Retina (tissue), 1 donor: ENCODE results near the gene MAPKAPK3.

Experiments
- DNase-seq: peaks from one replicate; pipeline ENCODE4 v3.0.0-alpha.2; 2016

Gene MAPKAPK3

DNA sequence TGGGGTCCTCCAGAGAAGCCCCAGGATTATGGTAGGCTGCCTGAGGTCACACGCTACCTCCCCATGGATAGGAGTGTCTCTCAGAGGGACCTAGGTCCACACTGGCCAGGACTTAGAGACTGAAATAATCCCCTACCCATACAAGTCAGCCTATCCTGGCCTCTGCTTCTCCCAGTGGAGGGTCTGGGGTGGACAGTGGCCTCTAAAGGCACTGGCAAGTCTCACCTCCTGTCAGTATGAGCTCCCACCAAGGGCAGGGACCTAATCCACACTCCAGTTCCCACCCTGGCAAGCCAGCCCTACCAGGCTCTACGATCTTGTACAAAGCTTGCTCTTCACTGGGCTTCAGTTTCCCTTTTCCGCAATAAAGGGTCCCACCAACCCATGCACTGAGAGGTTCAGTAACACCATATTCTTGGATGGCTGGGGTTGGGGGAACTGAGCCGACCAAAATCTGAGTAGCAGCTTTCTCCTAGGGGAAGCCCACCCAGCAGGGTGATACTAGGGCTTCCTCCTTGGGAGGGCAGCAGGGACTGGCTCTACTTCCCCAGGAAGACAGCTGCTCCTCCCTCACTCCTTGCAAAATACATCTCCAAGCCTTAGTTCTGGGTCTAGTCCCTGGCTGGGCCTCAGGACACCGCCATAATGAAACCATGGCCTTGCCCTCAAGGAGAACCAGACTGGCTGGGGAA is 7.7 kb upstream of the MAPKAPK3 start:
- no peak for DNase-seq

DNA sequence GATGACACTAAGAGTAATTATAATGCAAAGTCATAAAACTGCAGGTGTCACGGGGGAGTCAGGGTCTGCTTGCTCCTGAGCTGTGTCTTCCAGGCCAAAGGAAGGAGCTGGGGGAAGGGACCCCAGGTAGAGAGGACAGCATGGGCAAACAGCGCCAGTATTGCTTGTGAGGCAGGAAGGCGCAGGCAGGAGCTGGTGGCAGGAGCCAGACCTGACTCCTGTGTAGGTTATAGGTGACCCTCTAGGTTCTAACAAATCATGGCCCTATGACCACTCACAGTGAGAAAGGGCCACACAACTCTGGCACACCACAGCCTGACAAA is 7.2 kb upstream of the MAPKAPK3 start:
- DNase-seq = no peak

DNA sequence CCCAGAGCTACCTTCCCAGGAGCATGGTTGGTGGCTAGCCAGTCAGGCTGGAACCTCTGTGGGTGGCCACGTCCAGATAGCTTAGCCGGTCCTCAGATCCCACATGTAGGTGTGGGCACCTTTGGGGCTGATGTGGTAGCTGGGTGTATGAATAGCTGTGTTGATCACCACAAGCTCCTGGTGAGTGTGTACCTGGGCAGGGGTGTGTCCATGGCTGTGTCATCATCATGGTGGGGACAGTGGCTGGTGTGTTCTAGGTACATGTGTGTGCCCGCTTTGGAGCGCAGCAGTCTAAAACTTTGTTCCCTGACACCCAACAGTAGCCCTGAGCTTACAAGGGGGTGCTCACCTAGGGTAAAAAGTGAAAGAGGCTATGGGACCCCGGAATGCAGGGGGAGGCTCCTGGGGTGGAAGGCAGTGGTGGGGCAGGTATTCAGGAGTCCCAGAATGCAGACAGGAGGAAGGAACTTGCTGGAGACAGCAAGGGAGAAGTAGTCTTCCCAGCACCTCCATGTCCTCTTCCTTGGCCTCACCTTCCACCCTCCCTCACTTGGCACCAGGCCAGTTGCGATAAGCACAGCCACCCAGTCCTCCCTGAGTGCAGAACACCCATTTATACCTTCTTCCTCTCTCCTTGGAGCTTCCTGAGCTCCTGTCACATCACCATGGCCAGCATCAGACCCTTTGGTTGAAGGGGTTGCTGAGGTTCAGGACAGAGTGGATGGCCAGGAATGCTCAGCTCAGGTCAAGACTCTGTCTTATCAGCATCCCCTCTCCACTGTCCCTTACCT is 6.6 kb upstream of the MAPKAPK3 start:
- no peak for DNase-seq

DNA sequence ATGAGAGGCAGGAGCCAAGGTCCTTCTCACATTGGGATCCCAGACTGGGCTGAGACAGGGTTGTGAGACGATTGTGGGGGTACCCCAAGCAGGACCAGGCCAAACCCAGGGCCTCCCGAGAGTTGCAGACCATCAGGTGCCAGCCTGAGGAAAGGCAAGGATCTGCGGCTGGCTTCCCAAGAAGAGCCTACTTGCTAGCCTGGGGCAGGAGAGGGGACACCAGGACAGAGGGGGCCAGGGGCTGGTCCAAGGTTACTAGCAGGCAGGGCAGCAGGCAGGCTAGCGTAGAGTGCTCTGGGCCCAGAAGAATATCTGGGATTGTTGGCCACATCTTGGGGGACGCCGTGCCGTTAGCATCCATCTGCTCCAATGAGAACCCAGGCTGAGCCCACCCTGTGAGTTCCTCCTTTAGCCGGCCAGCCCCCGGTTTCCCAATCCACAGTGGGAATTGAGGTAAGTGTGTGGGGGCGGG is 5.9 kb upstream of the MAPKAPK3 start:
- no peak for DNase-seq

DNA sequence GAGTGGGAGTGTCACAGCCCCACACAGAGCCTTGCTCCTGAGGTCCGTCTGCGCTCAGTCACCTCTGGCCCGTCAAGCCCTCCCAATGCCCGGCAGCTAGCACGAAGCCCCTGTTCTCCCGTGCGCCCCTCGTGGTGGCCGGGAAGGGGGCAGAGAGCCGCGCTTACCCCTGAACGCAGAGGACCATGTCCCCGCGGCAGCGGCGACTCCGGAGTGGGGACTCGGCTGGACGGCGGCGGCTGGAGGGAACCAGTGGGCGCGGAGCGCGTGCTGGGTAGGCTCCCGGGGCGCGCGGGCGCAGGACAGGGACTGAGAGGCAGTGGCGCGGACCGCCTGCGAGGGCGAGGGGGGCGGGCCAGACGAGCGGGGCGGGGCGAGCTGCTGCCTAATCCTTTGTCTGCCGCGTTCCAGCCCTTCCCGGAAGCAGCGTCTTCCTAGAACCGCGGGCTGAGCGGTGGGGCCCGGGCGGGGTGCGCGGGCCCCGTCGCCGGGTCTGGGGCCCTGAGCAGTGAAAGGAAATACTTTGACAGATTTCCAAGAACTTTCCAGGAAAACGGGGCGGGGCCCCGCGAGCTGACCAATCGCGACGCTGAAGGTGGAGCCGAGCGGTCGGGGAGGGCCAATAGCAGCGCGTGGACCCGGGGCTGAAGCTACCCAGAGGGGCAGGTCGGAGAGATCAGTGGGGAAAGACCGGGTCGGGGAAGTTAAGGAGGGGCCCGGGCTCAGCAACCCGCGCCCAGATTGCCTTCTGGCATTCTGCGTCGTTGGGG is 5.3 kb upstream of the MAPKAPK3 start, which contains the start of gene CISH:
Gene CISH (minus strand): TSS at position 311 of the 770 bp plus-strand sequence. CDS start 124 bp downstream, at position 187.
- peak; percentile 96 for DNase-seq

DNA sequence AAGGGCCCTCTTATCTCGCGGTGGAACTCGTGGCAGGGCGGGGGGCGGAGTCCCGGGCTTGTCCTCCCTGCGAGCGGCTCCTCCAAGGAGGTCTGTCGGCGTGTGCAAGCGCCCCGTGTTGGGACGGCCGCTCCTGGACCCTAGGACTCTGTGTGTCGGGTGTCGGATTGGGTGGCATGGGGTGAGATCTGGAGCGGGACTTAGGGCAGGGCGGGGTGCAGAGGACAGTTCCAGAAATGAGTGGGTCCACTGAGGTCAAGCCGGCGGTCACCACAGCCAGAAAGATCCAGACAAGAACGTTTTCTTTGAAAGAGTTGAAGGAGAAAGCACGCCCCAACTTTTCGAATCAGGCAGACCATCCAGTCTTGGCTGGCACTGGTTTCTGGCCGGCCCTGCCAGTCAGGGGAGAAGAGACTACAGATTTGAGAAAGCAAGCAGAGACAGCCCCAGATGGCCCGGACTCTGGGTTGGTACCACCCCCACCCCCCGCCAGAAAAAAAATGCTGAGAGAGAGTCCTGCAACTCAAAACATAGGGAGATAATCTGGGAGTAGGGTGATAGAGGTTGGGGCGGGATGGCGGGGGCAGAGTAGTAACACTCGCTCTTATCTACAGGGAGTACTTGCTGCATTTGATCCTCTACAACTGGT is 4.6 kb upstream of the MAPKAPK3 start:
- no peak for DNase-seq

- no peak for DNase-seq
These were observed 3.7 kb upstream of the MAPKAPK3 start for GRCh38 chr3:50612970-50613846.

DNA sequence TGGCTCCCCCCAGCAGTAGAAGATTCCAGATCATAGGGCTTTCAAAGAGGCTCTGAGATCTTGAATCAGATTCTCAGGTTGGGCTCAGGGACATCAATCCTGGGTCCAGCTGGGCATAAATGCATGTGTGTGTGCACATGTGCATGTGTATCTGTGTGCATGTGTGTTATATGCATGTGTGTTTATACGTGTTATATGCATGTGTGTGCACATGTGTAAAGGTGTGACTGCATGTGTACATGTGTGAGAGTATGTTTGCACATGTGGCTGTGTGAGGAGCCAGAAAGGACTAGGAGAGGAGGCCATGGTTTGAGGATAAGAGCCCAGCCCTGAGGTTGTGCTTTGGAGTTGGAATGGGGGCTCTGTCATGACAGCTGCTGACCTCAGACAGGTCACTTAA is 1.8 kb upstream of the MAPKAPK3 start:
- no peak for DNase-seq

- peak; percentile 90 for DNase-seq
These were observed 765 bp upstream of the MAPKAPK3 start for GRCh38 chr3:50616003-50616769.

DNA sequence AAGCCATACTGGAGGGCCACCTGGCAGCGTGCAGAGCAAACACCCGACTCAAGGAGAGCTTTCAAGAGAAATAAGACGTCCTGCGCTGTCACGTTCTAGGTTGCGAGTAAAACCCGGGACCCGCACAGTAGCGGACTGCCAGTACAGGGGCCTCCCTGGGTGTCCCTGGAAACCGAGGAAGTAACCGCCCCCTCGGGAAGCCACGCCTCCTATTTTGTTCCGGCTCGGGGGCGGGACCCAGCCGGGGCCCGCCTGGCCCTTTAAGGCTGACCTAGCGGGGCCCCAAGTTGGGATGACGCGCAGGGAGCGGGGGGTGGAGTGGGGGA is 218 bp upstream of the MAPKAPK3 start:
- peak; percentile 93 for DNase-seq

GRCh38 chr3:50617911-50618481 is 1.0 kb downstream of the MAPKAPK3 start:
- DNase-seq = no peak

- DNase-seq = no peak
These were observed 3.5 kb downstream of the MAPKAPK3 start for GRCh38 chr3:50620420-50620819.

DNA sequence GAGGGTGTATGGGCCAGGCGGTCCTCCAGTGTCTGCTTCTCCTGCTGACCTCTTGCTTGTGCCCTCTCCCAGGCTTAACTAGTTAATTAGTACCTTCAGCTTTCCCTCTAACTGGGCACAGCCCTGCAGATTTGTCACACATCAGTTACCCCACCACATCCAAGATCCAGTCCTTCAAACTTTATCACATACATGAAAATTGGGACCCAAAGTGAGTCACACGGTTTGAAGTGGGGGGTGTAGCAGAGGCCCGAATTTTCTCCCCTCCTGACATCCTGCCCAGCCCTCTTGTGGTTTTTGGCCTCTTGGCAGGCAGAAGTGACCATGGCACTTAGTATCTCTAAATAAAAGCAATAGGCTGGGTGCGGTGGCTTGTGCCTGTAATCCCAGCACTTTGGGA is 3.9 kb downstream of the MAPKAPK3 start:
- no peak for DNase-seq

DNA sequence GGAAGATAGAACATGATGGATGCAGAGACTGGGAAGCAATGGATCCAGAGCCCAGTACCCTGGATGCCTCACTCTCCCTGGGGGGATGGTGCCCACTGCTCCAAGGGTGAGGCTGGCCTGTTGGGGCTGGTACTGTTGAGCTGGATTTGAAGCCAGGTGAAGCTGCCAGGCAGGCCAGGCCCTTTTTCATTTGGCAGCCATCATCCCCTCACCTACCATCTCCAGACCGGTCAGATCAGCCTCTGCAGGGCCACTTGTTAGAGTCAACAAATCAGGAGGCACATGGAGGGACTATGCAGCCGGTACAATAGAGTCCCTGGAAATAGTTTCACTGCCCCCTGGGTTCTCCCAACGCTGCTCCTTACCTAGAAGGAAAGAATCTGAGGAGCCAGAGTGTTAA is 5.9 kb downstream of the MAPKAPK3 start:
- no peak for DNase-seq

DNA sequence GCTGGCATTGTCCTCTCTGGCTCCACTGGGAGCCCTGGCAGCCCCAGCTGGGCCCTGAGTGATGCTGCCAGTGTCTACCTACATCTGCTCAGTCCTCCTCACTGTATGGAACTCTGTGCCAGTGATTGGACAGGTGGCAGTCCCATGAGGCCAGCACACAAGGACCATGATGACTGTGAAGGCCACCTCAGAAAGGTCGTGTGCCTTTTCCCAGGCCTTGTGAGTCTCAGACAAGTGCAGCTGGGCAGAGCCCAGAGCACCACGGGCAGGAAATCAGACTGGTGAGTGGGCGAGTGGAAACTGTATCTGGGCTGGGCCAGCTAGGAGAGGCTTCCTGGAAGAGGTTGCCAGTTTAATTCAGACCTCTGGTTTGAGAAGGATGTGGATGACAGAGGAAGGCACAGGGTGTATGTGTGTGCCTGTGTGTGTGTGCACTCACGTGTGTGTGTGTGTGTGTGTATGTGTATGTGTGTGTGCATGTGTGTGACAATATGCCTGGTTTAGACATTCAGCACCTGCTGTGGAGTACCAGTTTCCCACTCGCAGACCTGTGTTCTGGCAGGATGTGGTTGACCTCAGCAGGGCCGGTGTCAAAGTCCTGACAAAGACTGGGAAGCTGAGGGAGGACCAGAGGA is 7.0 kb downstream of the MAPKAPK3 start:
- DNase-seq = no peak

GRCh38 chr3:50624634-50625033 is 7.7 kb downstream of the MAPKAPK3 start:
- DNase-seq = no peak

DNA sequence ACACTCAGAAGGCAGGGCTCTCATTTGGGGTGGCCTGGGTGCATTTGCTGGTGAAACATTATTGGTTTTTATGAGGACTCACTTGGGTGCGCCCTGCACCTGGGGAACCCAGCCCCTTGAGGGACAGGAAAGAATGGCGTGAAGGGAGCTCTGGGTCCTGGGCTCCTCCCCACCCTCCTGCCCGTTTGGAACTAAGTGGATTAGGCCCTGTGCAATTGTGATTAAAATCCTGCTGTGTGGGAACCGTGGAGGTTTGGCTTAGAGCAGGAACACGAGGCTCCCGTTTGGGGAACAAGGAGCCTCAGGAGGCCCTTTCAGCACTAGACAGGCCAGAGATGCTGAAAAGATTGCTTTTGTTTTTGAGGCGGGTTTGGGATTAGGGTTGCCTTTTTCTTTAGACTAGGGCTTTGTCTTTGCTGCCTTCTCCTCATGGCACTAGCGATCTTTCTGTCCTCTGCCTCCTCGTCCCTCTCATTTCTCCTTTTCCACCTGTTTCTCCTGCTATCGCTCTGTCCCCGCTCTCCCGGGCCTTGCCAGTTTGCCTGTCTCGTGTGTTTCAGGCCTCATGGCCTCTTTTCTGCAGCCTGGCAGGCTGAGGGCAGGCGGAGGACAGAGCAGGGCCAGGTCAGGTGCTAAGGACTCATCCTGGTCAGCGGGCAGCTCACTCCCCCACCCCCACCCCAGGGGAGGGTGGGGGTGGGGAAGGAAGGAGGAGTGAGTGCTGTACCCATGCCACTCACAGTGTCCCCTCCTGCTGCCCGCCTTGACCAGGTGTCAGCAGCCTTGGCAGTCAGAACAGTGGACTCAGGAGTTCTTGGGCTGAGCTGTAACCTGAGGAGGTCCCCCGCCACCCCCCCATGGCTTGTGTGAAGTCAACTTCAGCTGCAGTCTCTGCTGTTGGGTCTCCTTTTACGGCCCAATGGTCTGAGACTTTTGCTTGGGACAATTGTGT is 8.6 kb downstream of the MAPKAPK3 start:
- DNase-seq = peak; percentile 47

GRCh38 chr3:50626401-50626800 is 9.4 kb downstream of the MAPKAPK3 start:
- DNase-seq = no peak

GRCh38 chr3:50627407-50628051 is 10.6 kb downstream of the MAPKAPK3 start:
- DNase-seq = peak; percentile 42
